HEK293T (cell line): ENCODE measurements around the gene GET3.

Experiments used
- HDGF ChIP-seq: fragments of 450-650 bp; IDR thresholded peaks from 2 replicates; pipeline ENCODE4 v1.6.1; 2017; ENCODE audit warnings: antibody characterized with exemption, borderline replicate concordance
- L3MBTL2 ChIP-seq: fragments of 450-650 bp; conservative IDR thresholded peaks from 2 replicates; pipeline ENCODE4 v1.6.1; 2016; ENCODE audit warnings: mild to moderate bottlenecking
- SP1 ChIP-seq: fragments of 450-650 bp; IDR thresholded peaks from 2 replicates; pipeline ENCODE4 v1.6.1; 2017
- TF ChIP-seq, protein P1 (sequence below): fragments of 450-650 bp; IDR thresholded peaks from 2 replicates; pipeline ENCODE4 v1.6.1; 2016

DNA sequence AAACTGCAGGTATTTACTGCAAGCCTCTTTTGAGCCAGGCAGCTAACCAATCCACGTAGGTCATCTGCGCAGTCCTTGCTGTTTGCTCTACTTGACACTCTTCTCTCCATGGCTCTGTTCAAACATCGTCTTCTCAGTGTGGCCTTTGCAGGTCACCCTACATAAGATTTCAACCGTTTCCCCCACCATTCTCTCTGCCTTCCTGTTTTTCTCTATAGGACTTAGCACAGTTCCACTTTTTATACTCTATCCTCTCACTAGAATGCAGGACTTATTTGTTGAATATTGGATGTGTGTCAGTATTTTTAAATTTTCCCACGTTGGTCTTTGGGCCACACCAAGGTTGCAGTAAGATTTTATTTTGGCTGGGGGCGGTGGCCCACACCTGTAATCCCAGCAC is 39.2 kb upstream of the GET3 start:
- TF ChIP-seq, protein P1, sequence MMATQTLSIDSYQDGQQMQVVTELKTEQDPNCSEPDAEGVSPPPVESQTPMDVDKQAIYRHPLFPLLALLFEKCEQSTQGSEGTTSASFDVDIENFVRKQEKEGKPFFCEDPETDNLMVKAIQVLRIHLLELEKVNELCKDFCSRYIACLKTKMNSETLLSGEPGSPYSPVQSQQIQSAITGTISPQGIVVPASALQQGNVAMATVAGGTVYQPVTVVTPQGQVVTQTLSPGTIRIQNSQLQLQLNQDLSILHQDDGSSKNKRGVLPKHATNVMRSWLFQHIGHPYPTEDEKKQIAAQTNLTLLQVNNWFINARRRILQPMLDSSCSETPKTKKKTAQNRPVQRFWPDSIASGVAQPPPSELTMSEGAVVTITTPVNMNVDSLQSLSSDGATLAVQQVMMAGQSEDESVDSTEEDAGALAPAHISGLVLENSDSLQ, result no peak
- TF ChIP-seq L3MBTL2 (no peak), SP1 (no peak), HDGF (no peak)
